Measurements from ENCODE around the gene LRRC70. TPM values are rescaled to one million over a fixed set of nuclear protein-coding genes. Genes with fewer than 3 reads are reported as not detected.

The LRRC70 gene
- total and polyA plus RNA-seq, 12 donors = 0.72 to 8.2 (median 3.4) TPM; not detected in 1

DNA sequence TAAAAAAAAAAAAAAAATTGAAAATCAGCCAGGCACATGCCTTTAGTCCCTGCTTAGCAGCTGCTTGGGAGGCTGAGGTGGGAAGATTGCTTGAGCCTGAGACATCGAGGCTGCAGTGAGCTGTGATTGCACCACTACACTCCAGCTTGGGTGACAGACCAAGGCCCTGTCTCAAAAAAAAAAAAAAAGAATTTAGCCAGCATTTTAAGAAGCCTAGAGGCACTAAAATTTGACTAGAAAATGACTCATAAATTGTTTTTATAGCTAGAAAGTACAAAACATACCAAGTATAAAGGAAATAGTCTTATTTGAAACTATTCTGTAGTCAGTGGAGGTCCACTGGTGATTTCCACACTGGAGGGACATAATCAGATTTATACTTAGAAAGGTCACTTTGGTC is 17.5 kb downstream of the LRRC70 start:
- no peaks in the 10 kb centered on the region for H3K27me3 ChIP-seq
- intact Hi-C loops (cut with DNase I) = no loop called here
- peaks cover 4 to 13% of the 10 kb centered on the region in 2 donors for H3K4me1 ChIP-seq (replicated peaks in 1 of 2)
- H3K4me3 ChIP-seq = no peak overlapping the region
- 42 to 82% (median 56%) methylated on average over 1 of the region's 1 CpG for WGBS, 4 donors
- no peaks in the 10 kb centered on the region for H3K36me3 ChIP-seq (replicated peaks in 1 of 2)
- TF ChIP-seq POLR2A (IDR thresholded peaks at IDR 0.05) = no peak
- TF ChIP-seq, protein P1, sequence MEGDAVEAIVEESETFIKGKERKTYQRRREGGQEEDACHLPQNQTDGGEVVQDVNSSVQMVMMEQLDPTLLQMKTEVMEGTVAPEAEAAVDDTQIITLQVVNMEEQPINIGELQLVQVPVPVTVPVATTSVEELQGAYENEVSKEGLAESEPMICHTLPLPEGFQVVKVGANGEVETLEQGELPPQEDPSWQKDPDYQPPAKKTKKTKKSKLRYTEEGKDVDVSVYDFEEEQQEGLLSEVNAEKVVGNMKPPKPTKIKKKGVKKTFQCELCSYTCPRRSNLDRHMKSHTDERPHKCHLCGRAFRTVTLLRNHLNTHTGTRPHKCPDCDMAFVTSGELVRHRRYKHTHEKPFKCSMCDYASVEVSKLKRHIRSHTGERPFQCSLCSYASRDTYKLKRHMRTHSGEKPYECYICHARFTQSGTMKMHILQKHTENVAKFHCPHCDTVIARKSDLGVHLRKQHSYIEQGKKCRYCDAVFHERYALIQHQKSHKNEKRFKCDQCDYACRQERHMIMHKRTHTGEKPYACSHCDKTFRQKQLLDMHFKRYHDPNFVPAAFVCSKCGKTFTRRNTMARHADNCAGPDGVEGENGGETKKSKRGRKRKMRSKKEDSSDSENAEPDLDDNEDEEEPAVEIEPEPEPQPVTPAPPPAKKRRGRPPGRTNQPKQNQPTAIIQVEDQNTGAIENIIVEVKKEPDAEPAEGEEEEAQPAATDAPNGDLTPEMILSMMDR (IDR thresholded peaks at IDR 0.05) = no peak
- H3K27ac ChIP-seq = no peak overlapping the region
- no peaks in the 10 kb centered on the region for H3K9me3 ChIP-seq (replicated peaks in 1 of 3)
- DNase-seq = peak in 1 of 7 donors; percentile 37

DNA sequence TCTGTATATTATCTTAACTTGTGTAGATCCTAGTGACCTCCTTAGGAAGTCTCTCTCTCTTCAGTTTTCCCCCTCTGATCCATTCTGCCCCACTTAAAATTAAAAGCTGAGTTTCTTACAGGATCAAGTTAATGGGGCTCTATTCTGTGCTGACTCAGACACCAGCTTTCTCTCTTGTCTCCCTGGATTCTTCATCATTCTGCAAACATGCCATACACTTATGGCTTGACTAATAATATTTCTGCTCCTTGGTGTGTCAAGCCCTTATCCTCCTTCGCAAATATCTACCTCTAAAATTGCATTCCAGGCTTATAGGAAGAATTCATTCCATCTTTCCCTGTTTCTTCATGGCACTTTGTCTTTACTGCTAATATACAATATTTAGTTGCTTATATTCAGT is 18.1 kb downstream of the LRRC70 start:
- H3K36me3 ChIP-seq (replicated peaks in 1 of 2) = no peaks in the 10 kb centered on the region
- DNase-seq = no peak
- intact Hi-C loops (cut with DNase I) = no loop called here
- H3K27me3 ChIP-seq = no peaks in the 10 kb centered on the region
- H3K4me3 ChIP-seq = no peak overlapping the region
- TF ChIP-seq, protein P1 (IDR thresholded peaks at IDR 0.05) = no peak
- no peak for TF ChIP-seq POLR2A (IDR thresholded peaks at IDR 0.05)
- H3K27ac ChIP-seq = no peak overlapping the region
- H3K4me1 ChIP-seq (replicated peaks in 1 of 2) = peaks cover 4 to 13% of the 10 kb centered on the region in 2 donors
- 98 to 100% (median 100%) methylated on average over 1 of the region's 1 CpG for WGBS, 4 donors
- no peaks in the 10 kb centered on the region for H3K9me3 ChIP-seq (replicated peaks in 1 of 3)

DNA sequence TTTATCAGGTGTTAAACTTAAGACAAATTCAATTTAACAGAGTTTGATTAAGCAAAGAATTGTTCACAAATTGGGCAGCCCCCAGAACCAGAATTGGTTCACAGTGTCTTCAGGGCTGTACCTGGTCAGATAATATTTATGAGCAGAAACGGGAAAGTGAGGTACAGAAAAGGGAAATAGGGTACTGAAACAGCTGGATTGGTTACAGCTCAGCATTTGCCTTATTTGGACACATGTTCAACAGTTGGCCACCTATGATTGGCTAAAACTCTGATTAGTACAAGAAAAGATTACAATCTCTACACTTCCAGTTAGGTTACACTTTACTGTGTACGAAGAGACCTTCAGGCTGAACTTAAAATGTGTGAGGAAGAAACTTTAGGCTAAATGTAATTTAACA is 18.7 kb downstream of the LRRC70 start:
- intact Hi-C loops (cut with DNase I) = no loop called here
- Histone ChIP-seq H3K4me1 (replicated peaks in 1 of 2) (peaks cover 4 to 13% of the 10 kb centered on the region in 2 donors), H3K4me3 (no peak overlapping the region), H3K27me3 (no peaks in the 10 kb centered on the region), H3K9me3 (replicated peaks in 1 of 3) (no peaks in the 10 kb centered on the region), H3K27ac (no peak overlapping the region), H3K36me3 (replicated peaks in 1 of 2) (no peaks in the 10 kb centered on the region)
- 83 to 90% (median 87%) methylated on average over 2 of the region's 2 CpGs for WGBS, 4 donors
- no peak for DNase-seq
- TF ChIP-seq, protein P1 (IDR thresholded peaks at IDR 0.05) = no peak
- TF ChIP-seq POLR2A (IDR thresholded peaks at IDR 0.05) = no peak

DNA sequence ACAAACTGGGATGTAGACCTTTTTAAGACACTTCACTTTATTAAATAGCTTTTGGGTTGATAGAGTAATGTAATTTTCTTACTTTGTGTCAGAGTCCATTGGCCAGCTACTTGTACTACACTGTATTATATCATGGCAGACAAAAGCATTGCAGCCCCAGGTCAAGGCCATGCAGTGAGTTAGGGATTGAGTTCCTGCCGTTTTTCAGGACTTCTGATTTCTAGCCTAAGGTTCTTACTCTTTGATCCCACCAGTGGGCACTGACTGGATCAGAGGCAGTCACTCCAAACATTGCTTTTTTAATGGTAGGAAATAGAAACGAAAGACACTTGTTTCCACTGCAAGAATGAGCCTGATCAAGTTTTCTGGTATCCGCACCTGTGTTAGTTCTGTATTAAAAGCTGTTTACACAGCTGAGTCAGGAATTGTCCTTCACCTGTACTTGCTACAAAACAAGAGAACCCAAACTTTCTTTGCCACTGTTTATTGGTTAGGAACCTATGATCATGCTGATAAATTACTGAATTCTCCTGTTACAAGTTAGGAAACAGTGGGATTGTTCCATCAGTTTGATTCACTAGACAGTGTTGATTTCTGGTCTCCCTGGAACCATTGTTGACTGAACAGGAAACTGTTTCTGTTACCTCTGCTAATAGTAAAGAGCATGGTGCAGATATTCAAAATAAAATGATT is 22.1 kb downstream of the LRRC70 start:
- Histone ChIP-seq H3K9me3 (replicated peaks in 1 of 3) (no peaks in the 10 kb centered on the region), H3K4me3 (no peak overlapping the region), H3K36me3 (replicated peaks in 1 of 2) (no peaks in the 10 kb centered on the region), H3K4me1 (replicated peaks in 1 of 2) (peaks cover 0 to 5% of the 10 kb centered on the region in 2 donors), H3K27me3 (no peaks in the 10 kb centered on the region), H3K27ac (no peak overlapping the region)
- 47 to 63% (median 57%) methylated on average over 3 of the region's 3 CpGs for WGBS, 4 donors
- no peak for DNase-seq
- TF ChIP-seq, protein P1 (IDR thresholded peaks at IDR 0.05) = no peak
- no peak for TF ChIP-seq POLR2A (IDR thresholded peaks at IDR 0.05)
- intact Hi-C loops (cut with DNase I) = no loop called here

Measured in adrenal gland (tissue), 12 donors.